Activated CD8-positive, alpha-beta T cell treated with anti-CD3 and anti-CD28 coated beads for 36 hours (primary cell): ENCODE measurements around the gene E2F4. TPM values are rescaled to one million over a fixed set of nuclear protein-coding genes. Genes with fewer than 3 reads are reported as not detected.

Experiments used
- ATAC-seq: fragments of 200-7000 bp; cut with Tn5 transposase; one replicate; pipeline ENCODE4 v1.10.0; 2021; ENCODE audit warnings: mild to moderate bottlenecking, moderate library complexity
- CTCF ChIA-PET: fragments of 350-600 bp; sonication (Branson Sonifier 250); formaldehyde crosslinking; loops from one replicate; lab custom pipeline; 2021; ENCODE audit warnings: antibody characterized with exemption; lab: Charles Lee
- POLR2A ChIA-PET: fragments of 350-600 bp; sonication (Branson Sonifier 250); formaldehyde crosslinking; loops from one replicate; lab custom pipeline; 2021; ENCODE audit warnings: antibody characterized with exemption; lab: Charles Lee
- DNase-seq: peaks from one replicate; pipeline ENCODE4 v3.0.0-alpha.2; 2020
- H3K27ac Mint-ChIP-seq: one replicate; pipeline ENCODE4 v1.8.0; 2021; ENCODE audit warnings: mild to moderate bottlenecking, mixed read lengths
- H3K27me3 Mint-ChIP-seq: one replicate; pipeline ENCODE4 v1.8.0; 2021; ENCODE audit warnings: mixed read lengths
- H3K36me3 Mint-ChIP-seq: one replicate; pipeline ENCODE4 v1.8.0; 2021; ENCODE audit warnings: low read depth, mixed read lengths
- H3K4me1 Mint-ChIP-seq: one replicate; pipeline ENCODE4 v1.8.0; 2021; ENCODE audit warnings: low read depth, mixed read lengths
- H3K4me3 Mint-ChIP-seq: one replicate; pipeline ENCODE4 v1.8.0; 2021; ENCODE audit warnings: mild to moderate bottlenecking, moderate library complexity, mixed read lengths
- H3K9me3 Mint-ChIP-seq: one replicate; pipeline ENCODE4 v1.8.0; 2021; ENCODE audit warnings: mixed read lengths
- CTCF ChIP-seq: fragments of 200-600 bp; IDR thresholded peaks from one replicate; pipeline ENCODE4 v1.8.0; 2022; ENCODE audit warnings: antibody characterized with exemption, mild to moderate bottlenecking
- intact Hi-C: fragments of 100-400 bp; cut with micrococcal nuclease; formaldehyde crosslinking; loops from one replicate; pipeline ENCODE4 v1.10.0; 2022
- total RNA-seq, 2 experiments: library from RNA; stranded (reverse); gene quantifications; one replicate each; pipeline ENCODE4 v1.2.3, GENCODE V29; 2021

E2F4 gene
- 100 to 1,000 TPM; 104 to 105 TPM for total RNA-seq

- peaks cover 42% of the 10 kb centered on the region for H3K36me3 Mint-ChIP-seq
- ChIA-PET POLR2A (interaction anchor here (0.9 to 2.2 kb wide), 5 partner anchors 15 to 44 kb away, joined by 4 to 9 read pairs (median 5); no protein-coding TSS in a partner anchor), CTCF (interaction anchor here (1.0 to 1.7 kb wide), 7 partner anchors 35 to 239 kb away, joined by 3 to 6 read pairs (median 3); partner anchors contain the start of genes FHOD1 and TMEM208)
- peak within 1 kb of the TSS; percentile 88 for H3K27ac Mint-ChIP-seq
- no peaks in the 10 kb centered on the region for H3K9me3 Mint-ChIP-seq
- ATAC-seq (peak; percentile 98), DNase-seq (peak; percentile 91)
- H3K4me1 Mint-ChIP-seq = peaks cover 45% of the 10 kb centered on the region
- intact Hi-C loops = loop anchor here (2.0 kb wide), 1 partner anchor 53 kb away; no protein-coding TSS in a partner anchor
- no peaks in the 10 kb centered on the region for H3K27me3 Mint-ChIP-seq
- TF ChIP-seq CTCF = no peak
- peak within 1 kb of the TSS; percentile 93 for H3K4me3 Mint-ChIP-seq
Measured at GRCh38 chr16:67191995-67192681, at the start of gene E2F4. Gene E2F4, plus strand, starts transcription at chr16:67192155. Its CDS starts 73 bp downstream, at chr16:67192228.

GRCh38 chr16:67142342-67142741, 49.6 kb upstream of the E2F4 start:
- Mint-ChIP-seq H3K36me3 (peaks cover 52% of the 10 kb centered on the region), H3K27me3 (no peaks in the 10 kb centered on the region), H3K4me3 (no peak overlapping the region), H3K4me1 (no peaks in the 10 kb centered on the region), H3K9me3 (no peaks in the 10 kb centered on the region), H3K27ac (no peak overlapping the region)
- no peak for DNase-seq
- no peak for ATAC-seq
- TF ChIP-seq CTCF = no peak
- CTCF ChIA-PET = interaction anchor here (2.0 to 6.1 kb wide), 2 partner anchors 13 kb away, joined by 7 to 40 read pairs; no protein-coding TSS in a partner anchor
- POLR2A ChIA-PET = no interaction called here
- intact Hi-C loops = no loop called here

GRCh38 chr16:67144943-67145342, 47.0 kb upstream of the E2F4 start:
- no peak for TF ChIP-seq CTCF
- no peak overlapping the region for H3K27ac Mint-ChIP-seq
- H3K27me3 Mint-ChIP-seq = no peaks in the 10 kb centered on the region
- H3K36me3 Mint-ChIP-seq = peaks cover 70% of the 10 kb centered on the region
- H3K4me3 Mint-ChIP-seq = no peak overlapping the region
- intact Hi-C loops = no loop called here
- DNase-seq = no peak
- peaks cover 2% of the 10 kb centered on the region for H3K4me1 Mint-ChIP-seq
- POLR2A ChIA-PET = no interaction called here
- H3K9me3 Mint-ChIP-seq = no peaks in the 10 kb centered on the region
- CTCF ChIA-PET = interaction anchor here (1.5 to 1.6 kb wide), 2 partner anchors 10 to 126 kb away, joined by 4 to 8 read pairs; no protein-coding TSS in a partner anchor
- ATAC-seq = no peak

GRCh38 chr16:67145746-67146145, 46.2 kb upstream of the E2F4 start:
- no peak for TF ChIP-seq CTCF
- H3K9me3 Mint-ChIP-seq = no peaks in the 10 kb centered on the region
- H3K27me3 Mint-ChIP-seq = no peaks in the 10 kb centered on the region
- H3K36me3 Mint-ChIP-seq = peaks cover 63% of the 10 kb centered on the region
- DNase-seq = no peak
- H3K4me3 Mint-ChIP-seq = no peak overlapping the region
- H3K27ac Mint-ChIP-seq = no peak overlapping the region
- ChIA-PET POLR2A (no interaction called here), CTCF (interaction anchor here (1.0 kb wide), 1 partner anchor 10 kb away, joined by 7 read pairs; no protein-coding TSS in a partner anchor)
- intact Hi-C loops = no loop called here
- peaks cover 2% of the 10 kb centered on the region for H3K4me1 Mint-ChIP-seq
- no peak for ATAC-seq
